H1 (cell line): Measurements from ENCODE around the gene GUCY2F. TPM values are rescaled to one million over a fixed set of nuclear protein-coding genes. Genes with fewer than 3 reads are reported as not detected.

Experiments used
- CHD7 ChIP-seq: fragments of 300-600 bp; sonication (generic); IDR thresholded peaks from 2 replicates; pipeline ENCODE4 v1.7.1; 2012; ENCODE audit warnings: low read length, moderate library complexity, mild to moderate bottlenecking, inconsistent platforms; ENCODE audit not compliant: insufficient replicate concordance
- SIN3A ChIP-seq, 2 experiments: IDR thresholded peaks in 1 of 2; conservative IDR thresholded peaks in 1 of 2; 2 replicates each; pipeline ENCODE4 v1.6.1; 2011 to 2012; ENCODE audit warnings: low read length in 2 of 2, improper control_type of control experiment in 1 of 2, low read depth in 1 of 2, mild to moderate bottlenecking in 1 of 2
- SIRT6 ChIP-seq: IDR thresholded peaks from one replicate; pipeline ENCODE4 v1.7.1; 2012; ENCODE audit warnings: low read length, inconsistent platforms
- polyA plus RNA-seq, 7 experiments: library from polyadenylated mRNA; depleted of rRNA in 3 of 7; stranded (reverse) in 5 of 7; unstranded in 2 of 7; fragments of >200 nt in 5 of 7; fragments of 200-250 nt in 2 of 7; gene quantifications; 1 replicate in 5 of 7; 2 replicates in 1 of 7; 4 replicates in 1 of 7; pipeline versions ENCODE4 v1.2.1 to v1.2.3, GENCODE V29; 2011 to 2013; ENCODE audit warnings: missing spikeins in 2 of 7, mixed read lengths in 2 of 7
- total RNA-seq: library from RNA; stranded (reverse); fragmentation: NEBNext Ultra II Directional; extraction: Animal tissue kit (Norgen Biotek cat#: 25700); gene quantifications from 2 replicates; pipeline ENCODE4 v1.2.1, GENCODE V29; 2021

Gene GUCY2F
- total and polyA plus RNA-seq, 2 of the 8 experiments (the other 6 are each of a cell fraction or from before 2014, with no cell fraction given) = 0.02 TPM; not detected in 1

- no peak for TF ChIP-seq CHD7
- no peak for TF ChIP-seq SIRT6
- TF ChIP-seq SIN3A (conservative IDR thresholded peaks at IDR 0.05 in 1 of 2, IDR thresholded peaks at IDR 0.05 in 1 of 2; ENCODE audit: low read depth in 1 of 2, low read length in 2 of 2) = no peak
Observed at GRCh38 chrX:109485470-109486340, 3.8 kb upstream of the GUCY2F start (continued).
